ENCODE data around the gene PRRX1.

Gene PRRX1

GRCh38 chr1:170723518-170723917 lies 59.6 kb downstream of the PRRX1 start:
- no peak for DNase-seq

- DNase-seq = no peak
Measured at GRCh38 chr1:170725326-170725725, 61.4 kb downstream of the PRRX1 start.

- no peak for DNase-seq
Measured at GRCh38 chr1:170727963-170728362, 64.0 kb downstream of the PRRX1 start.

GRCh38 chr1:170729225-170730002 lies 65.5 kb downstream of the PRRX1 start:
- DNase-seq = no peak

- no peak for DNase-seq
Measured at GRCh38 chr1:170730014-170730413, 66.1 kb downstream of the PRRX1 start.

GRCh38 chr1:170730438-170730837 lies 66.5 kb downstream of the PRRX1 start:
- DNase-seq = no peak

GRCh38 chr1:170731566-170732251 lies 67.8 kb downstream of the PRRX1 start:
- no peak for DNase-seq

- peak; percentile 82 for DNase-seq
Measured at GRCh38 chr1:170732252-170732588, 68.3 kb downstream of the PRRX1 start.

- DNase-seq = no peak
Measured at GRCh38 chr1:170734412-170735175, 70.7 kb downstream of the PRRX1 start.

GRCh38 chr1:170735366-170736263 lies 71.7 kb downstream of the PRRX1 start:
- no peak for DNase-seq

- no peak for DNase-seq
Measured at GRCh38 chr1:170739803-170740202, 75.9 kb downstream of the PRRX1 start.

GRCh38 chr1:170741678-170742077 lies 77.7 kb downstream of the PRRX1 start:
- no peak for DNase-seq

GRCh38 chr1:170742600-170742999 lies 78.7 kb downstream of the PRRX1 start:
- no peak for DNase-seq

- DNase-seq = no peak
Measured at GRCh38 chr1:170743083-170743482, 79.2 kb downstream of the PRRX1 start.

- no peak for DNase-seq
Measured at GRCh38 chr1:170749549-170749948, 85.6 kb downstream of the PRRX1 start.

GRCh38 chr1:170749959-170750358 lies 86.0 kb downstream of the PRRX1 start:
- no peak for DNase-seq

- no peak for DNase-seq
Measured at GRCh38 chr1:170755795-170756194, 91.9 kb downstream of the PRRX1 start.

GRCh38 chr1:170758992-170759391 lies 95.1 kb downstream of the PRRX1 start:
- no peak for DNase-seq

GRCh38 chr1:170765279-170765678 lies 101.3 kb downstream of the PRRX1 start:
- DNase-seq = peak; percentile 2

GRCh38 chr1:170765712-170766330 lies 101.9 kb downstream of the PRRX1 start:
- DNase-seq = peak; percentile 17

GRCh38 chr1:170768929-170769328 lies 105.0 kb downstream of the PRRX1 start:
- no peak for DNase-seq

- no peak for DNase-seq
Measured at GRCh38 chr1:170769691-170770090, 105.8 kb downstream of the PRRX1 start.
